Effector memory CD8-positive, alpha-beta T cell (primary cell): ENCODE data around the gene MORN3.
"Not testable (repeated sequence)": the region's sequence is repeated elsewhere in the genome, so short reads cannot be mapped to it uniquely, and the experiment has no call there.

Experiments
- ATAC-seq: fragments of 150-1000 bp; cut with Tn5 transposase; replicated peaks from 2 replicates; pipeline ENCODE4 v1.10.0; 2021; ENCODE audit warnings: mild to moderate bottlenecking, moderate library complexity
- DNase-seq, 3 experiments: peaks; one replicate each; pipeline ENCODE4 v3.0.0; 2021
- H3K27ac Mint-ChIP-seq, 2 donors: one replicate each; pipeline ENCODE4 v1.8.0; 2022; ENCODE audit warnings: mild to moderate bottlenecking in 2 of 2, mixed read lengths in 2 of 2, moderate library complexity in 2 of 2
- H3K27me3 Mint-ChIP-seq, 2 donors: one replicate each; pipeline ENCODE4 v1.8.0; 2022; ENCODE audit warnings: mixed read lengths in 2 of 2
- H3K36me3 Mint-ChIP-seq: one replicate; pipeline ENCODE4 v1.8.0; 2022; ENCODE audit warnings: mild to moderate bottlenecking, moderate library complexity, mixed read lengths; ENCODE audit not compliant: insufficient read depth
- H3K4me1 Mint-ChIP-seq, 2 donors: one replicate each; pipeline ENCODE4 v1.8.0; 2022; ENCODE audit warnings: low read depth in 2 of 2, mixed read lengths in 2 of 2
- H3K4me3 Mint-ChIP-seq, 2 donors: one replicate each; pipeline ENCODE4 v1.8.0; 2022; ENCODE audit warnings: mild to moderate bottlenecking in 2 of 2, mixed read lengths in 2 of 2, moderate library complexity in 2 of 2
- H3K9me3 Mint-ChIP-seq, 2 donors: one replicate each; pipeline ENCODE4 v1.8.0; 2022; ENCODE audit warnings: mixed read lengths in 2 of 2

The MORN3 gene

DNA sequence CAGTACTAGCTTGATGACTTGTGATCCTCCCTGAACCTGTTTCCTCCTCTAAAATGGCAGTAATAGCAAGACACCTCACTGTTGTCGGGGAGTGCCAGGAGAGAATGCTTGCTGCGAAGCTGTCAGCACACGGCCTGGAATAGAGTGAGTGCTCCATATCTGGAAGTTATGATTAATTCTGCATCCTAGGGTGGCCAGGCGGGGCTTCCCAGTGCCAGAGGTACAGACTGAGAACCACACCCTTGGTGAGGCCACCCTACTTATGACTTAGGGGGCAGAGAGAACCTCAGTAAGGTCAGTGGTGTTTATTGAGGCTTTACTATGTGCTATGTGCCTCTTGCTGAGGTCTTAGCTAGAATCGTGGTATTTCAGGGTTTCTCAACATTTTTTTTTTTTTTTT is 20.1 kb downstream of the MORN3 start:
- ATAC-seq: peak; percentile 37
- no peak for DNase-seq
- peak overlapping the region; percentile 61 to 92 for H3K27ac Mint-ChIP-seq
- H3K4me3 Mint-ChIP-seq: peak overlapping the region; percentile 60 to 69
- H3K9me3 Mint-ChIP-seq: no peaks in the 10 kb centered on the region
- H3K4me1 Mint-ChIP-seq: peaks cover 16 to 28% of the 10 kb centered on the region in 2 donors
- H3K36me3 Mint-ChIP-seq: peaks cover 48% of the 10 kb centered on the region
- no peaks in the 10 kb centered on the region for H3K27me3 Mint-ChIP-seq

- Mint-ChIP-seq H3K27me3 (no peaks in the 10 kb centered on the region), H3K4me1 (peaks cover 16 to 21% of the 10 kb centered on the region in 2 donors), H3K9me3 (no peaks in the 10 kb centered on the region), H3K36me3 (peaks cover 52% of the 10 kb centered on the region), H3K27ac (peak overlapping the region; percentile 61 to 92), H3K4me3 (peak overlapping the region in 1 of 2 donors; percentile 60)
- ATAC-seq: no peak
- DNase-seq: no peak
These were observed 20.9 kb downstream of the MORN3 start for GRCh38 chr12:121648458-121649028.

DNA sequence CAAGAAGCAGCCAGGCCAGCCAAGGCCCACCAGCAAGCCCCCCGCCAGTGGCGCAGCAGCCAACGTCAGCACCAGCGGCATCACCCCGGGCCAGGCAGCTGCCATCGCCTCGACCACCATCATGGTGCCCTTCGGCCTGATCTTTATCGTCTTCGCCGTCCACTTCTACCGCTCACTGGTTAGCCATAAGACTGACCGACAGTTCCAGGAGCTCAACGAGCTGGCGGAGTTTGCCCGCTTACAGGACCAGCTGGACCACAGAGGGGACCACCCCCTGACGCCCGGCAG is 28.2 kb downstream of the MORN3 start:
- ATAC-seq: no peak
- H3K27me3 Mint-ChIP-seq: no peaks in the 10 kb centered on the region
- no peaks in the 10 kb centered on the region for H3K9me3 Mint-ChIP-seq
- peak overlapping the region; percentile 38 to 87 for H3K27ac Mint-ChIP-seq
- no peak for DNase-seq
- peaks cover 71% of the 10 kb centered on the region for H3K36me3 Mint-ChIP-seq
- H3K4me3 Mint-ChIP-seq: no peak overlapping the region
- H3K4me1 Mint-ChIP-seq: peaks cover 24 to 30% of the 10 kb centered on the region in 2 donors

DNA sequence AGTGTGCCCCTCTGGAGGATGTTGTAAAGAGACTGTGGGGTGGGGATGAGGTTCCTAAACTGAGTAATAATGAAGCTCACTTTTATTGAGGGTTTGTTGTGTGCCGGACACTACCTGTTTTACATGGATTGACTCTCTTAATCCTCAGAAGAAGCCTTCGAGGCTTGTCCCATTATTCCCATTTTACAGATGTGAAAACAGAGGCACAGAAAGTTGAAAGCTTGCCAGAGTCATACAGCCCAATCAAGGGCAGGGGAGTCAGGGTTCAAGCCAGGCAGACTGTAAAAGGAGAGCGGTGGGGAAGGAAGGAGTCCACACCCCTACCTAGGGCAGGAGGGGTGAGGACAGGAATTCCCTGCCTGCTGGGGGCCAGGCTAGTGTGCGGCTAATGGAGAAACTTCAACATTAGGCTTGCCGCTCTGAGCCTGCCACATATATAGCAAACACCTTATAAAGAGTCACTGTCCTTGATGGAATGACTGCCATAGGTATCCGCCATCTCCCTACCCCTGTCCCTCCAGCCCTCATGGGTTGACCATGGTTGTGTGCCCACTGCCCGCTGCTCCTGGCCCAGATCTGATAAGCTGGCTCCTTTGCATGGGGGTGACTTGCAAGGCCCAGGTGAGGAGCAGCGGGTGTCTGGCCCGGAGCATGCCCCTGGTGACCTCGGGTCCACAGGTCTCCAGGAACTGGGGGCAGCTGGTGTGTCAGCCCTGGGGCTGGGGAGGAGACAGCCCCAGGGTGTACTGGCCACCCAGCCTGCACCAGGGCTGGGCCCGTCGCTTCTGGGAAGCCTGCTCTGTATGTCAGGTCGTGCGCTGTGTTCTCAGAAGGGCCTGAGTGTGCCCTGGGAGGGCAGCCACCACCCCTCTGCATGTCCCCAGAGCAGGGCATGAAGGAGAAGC is 30.9 kb downstream of the MORN3 start:
- H3K4me1 Mint-ChIP-seq: peaks cover 34 to 37% of the 10 kb centered on the region in 2 donors
- peak overlapping the region; percentile 75 to 82 for H3K4me3 Mint-ChIP-seq

GRCh38 chr12:121637231-121637914 is 32.1 kb downstream of the MORN3 start:
- Mint-ChIP-seq H3K4me1 (peaks cover 42 to 47% of the 10 kb centered on the region in 2 donors), H3K36me3 (peaks cover 61% of the 10 kb centered on the region), H3K4me3 (peak overlapping the region; percentile 75 to 82), H3K27ac (peak overlapping the region; percentile 92 to 96), H3K27me3 (no peaks in the 10 kb centered on the region), H3K9me3 (no peaks in the 10 kb centered on the region)
- DNase-seq (peak; percentile 36 to 51 (median 42)), ATAC-seq (peak; percentile 77)

More for the DNA sequence above, 30.9 kb downstream of the MORN3 start:
- ATAC-seq (no peak), DNase-seq (no peak)
- Mint-ChIP-seq H3K27ac (peak overlapping the region; percentile 92 to 96), H3K27me3 (no peaks in the 10 kb centered on the region), H3K36me3 (peaks cover 60% of the 10 kb centered on the region), H3K9me3 (no peaks in the 10 kb centered on the region)

DNA sequence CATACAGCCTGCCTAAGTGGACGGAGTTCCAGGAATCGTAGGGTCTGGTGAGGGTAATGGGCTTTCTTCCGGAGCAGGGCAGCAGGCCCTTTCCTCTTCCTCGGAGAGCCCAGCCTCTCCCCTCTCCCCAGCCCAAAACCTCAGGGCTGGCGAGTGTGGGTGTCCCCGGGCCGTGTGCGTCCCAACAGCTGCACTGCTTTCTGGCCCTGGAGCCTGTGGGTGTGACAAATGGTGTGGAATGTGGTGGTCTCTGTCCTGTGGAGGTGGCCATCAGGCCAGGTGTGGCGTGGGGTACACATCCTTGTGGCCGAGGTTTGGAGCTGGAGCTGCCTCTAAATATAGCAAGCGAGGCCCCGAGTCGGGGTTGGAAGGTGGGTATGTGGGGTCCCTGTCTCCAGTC is 34.6 kb downstream of the MORN3 start:
- peaks cover 54 to 58% of the 10 kb centered on the region in 2 donors for H3K4me1 Mint-ChIP-seq
- H3K27me3 Mint-ChIP-seq: no peaks in the 10 kb centered on the region
- peaks cover 50% of the 10 kb centered on the region for H3K36me3 Mint-ChIP-seq
- peak overlapping the region; percentile 41 to 96 for H3K27ac Mint-ChIP-seq
- H3K9me3 Mint-ChIP-seq: no peaks in the 10 kb centered on the region
- H3K4me3 Mint-ChIP-seq: peak overlapping the region; percentile 52 to 67
- ATAC-seq (no peak), DNase-seq (no peak)

DNA sequence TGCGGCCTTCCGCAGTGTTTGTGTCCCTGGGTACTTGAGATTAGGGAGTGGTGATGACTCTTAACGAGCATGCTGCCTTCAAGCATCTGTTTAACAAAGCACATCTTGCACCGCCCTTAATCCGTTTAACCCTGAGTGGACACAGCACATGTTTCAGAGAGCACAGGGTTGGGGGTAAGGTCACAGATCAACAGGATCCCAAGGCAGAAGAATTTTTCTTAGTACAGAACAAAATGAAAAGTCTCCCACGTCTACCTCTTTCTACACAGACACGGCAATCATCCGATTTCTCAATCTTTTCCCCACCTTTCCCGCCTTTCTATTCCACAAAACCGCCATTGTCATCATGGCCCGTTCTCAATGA is 35.6 kb downstream of the MORN3 start:
- DNase-seq, H3K9me3 Mint-ChIP-seq, H3K4me3 Mint-ChIP-seq, H3K27me3 Mint-ChIP-seq, H3K27ac Mint-ChIP-seq, ATAC-seq: not testable (repeated sequence)
- H3K4me1 Mint-ChIP-seq: peaks cover 62 to 65% of the 10 kb centered on the region in 2 donors
- peaks cover 56% of the 10 kb centered on the region for H3K36me3 Mint-ChIP-seq

- Mint-ChIP-seq H3K4me1 (peaks cover 65 to 66% of the 10 kb centered on the region in 2 donors), H3K9me3 (no peaks in the 10 kb centered on the region), H3K27ac (peak overlapping the region; percentile 77 to 98), H3K4me3 (peak overlapping the region; percentile 96 to 97), H3K27me3 (no peaks in the 10 kb centered on the region), H3K36me3 (peaks cover 59% of the 10 kb centered on the region)
- no peak for DNase-seq
- ATAC-seq: no peak
These were observed 37.1 kb downstream of the MORN3 start for GRCh38 chr12:121632069-121632970.

- Mint-ChIP-seq H3K4me1 (peaks cover 60 to 62% of the 10 kb centered on the region in 2 donors), H3K27me3 (no peaks in the 10 kb centered on the region), H3K36me3 (peaks cover 61% of the 10 kb centered on the region), H3K4me3 (peak overlapping the region; percentile 96 to 97), H3K9me3 (no peaks in the 10 kb centered on the region), H3K27ac (peak overlapping the region; percentile 97 to 98)
- DNase-seq (no peak), ATAC-seq (no peak)
These were observed 38.6 kb downstream of the MORN3 start for GRCh38 chr12:121630791-121631355.

DNA sequence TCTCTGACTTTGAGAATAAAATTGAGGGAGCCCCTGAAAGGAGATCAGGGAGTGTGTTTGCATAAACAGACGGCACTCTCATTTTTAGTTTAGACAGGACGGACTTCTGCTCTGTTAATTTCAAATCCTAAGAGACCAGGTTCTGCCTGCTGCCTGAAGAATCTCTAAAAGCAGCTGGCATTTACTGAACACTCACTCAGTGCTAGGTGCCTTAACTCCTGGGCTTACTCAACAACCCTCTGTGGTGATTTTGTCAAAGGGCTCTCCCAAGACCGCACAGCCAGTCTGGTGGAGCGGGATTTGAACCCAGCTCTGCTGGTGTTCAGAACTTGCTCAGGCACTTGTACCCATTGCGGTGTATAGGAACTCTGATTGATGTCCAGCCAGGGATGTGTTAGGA is 40.9 kb downstream of the MORN3 start:
- H3K36me3 Mint-ChIP-seq: peaks cover 63% of the 10 kb centered on the region
- no peak for ATAC-seq
- DNase-seq: no peak
- peaks cover 61 to 62% of the 10 kb centered on the region in 2 donors for H3K4me1 Mint-ChIP-seq
- no peaks in the 10 kb centered on the region for H3K9me3 Mint-ChIP-seq
- H3K27me3 Mint-ChIP-seq: no peaks in the 10 kb centered on the region
- H3K4me3 Mint-ChIP-seq: peak overlapping the region; percentile 96 to 97
- H3K27ac Mint-ChIP-seq: peak overlapping the region; percentile 97 to 98

DNA sequence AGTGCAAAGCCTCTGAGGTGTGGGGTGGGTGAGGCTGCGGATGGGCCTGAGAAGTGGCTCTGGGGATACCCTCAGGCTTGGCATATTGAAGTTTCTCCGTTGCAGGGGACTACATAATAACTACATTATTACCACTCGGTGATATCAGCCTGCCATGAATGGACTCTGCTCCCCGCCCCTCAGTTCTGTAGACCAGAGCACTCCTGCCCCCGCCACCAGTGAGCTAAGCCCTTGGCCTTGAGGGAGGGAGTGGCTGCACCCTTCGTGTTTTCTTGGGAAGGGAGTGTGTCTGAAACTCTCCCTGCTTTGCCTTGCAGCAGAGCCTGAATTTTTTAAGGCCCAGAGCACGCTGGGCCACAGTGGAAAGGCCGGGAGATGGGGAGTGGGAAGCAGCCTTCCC is 41.4 kb downstream of the MORN3 start:
- Mint-ChIP-seq H3K9me3 (no peaks in the 10 kb centered on the region), H3K27me3 (no peaks in the 10 kb centered on the region), H3K27ac (peak overlapping the region; percentile 97 to 98), H3K4me1 (peaks cover 58% of the 10 kb centered on the region in 2 donors), H3K4me3 (peak overlapping the region; percentile 96 to 97), H3K36me3 (peaks cover 64% of the 10 kb centered on the region)
- DNase-seq (no peak), ATAC-seq (no peak)

- H3K9me3 Mint-ChIP-seq: no peaks in the 10 kb centered on the region
- peaks cover 59% of the 10 kb centered on the region for H3K36me3 Mint-ChIP-seq
- H3K4me3 Mint-ChIP-seq: peak overlapping the region; percentile 96 to 97
- H3K27me3 Mint-ChIP-seq: no peaks in the 10 kb centered on the region
- ATAC-seq: peak; percentile 56
- peak overlapping the region; percentile 97 to 98 for H3K27ac Mint-ChIP-seq
- peaks cover 49% of the 10 kb centered on the region in 2 donors for H3K4me1 Mint-ChIP-seq
- peak; percentile 77 to 85 (median 81) for DNase-seq
These were observed 42.4 kb downstream of the MORN3 start for GRCh38 chr12:121626853-121627640.
